Measurements from ENCODE around the gene ULBP2.
"Not testable (repeated sequence)": the region's sequence is repeated elsewhere in the genome, so short reads cannot be mapped to it uniquely, and the experiment has no call there.

Gene ULBP2, protein sequence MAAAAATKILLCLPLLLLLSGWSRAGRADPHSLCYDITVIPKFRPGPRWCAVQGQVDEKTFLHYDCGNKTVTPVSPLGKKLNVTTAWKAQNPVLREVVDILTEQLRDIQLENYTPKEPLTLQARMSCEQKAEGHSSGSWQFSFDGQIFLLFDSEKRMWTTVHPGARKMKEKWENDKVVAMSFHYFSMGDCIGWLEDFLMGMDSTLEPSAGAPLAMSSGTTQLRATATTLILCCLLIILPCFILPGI

DNA sequence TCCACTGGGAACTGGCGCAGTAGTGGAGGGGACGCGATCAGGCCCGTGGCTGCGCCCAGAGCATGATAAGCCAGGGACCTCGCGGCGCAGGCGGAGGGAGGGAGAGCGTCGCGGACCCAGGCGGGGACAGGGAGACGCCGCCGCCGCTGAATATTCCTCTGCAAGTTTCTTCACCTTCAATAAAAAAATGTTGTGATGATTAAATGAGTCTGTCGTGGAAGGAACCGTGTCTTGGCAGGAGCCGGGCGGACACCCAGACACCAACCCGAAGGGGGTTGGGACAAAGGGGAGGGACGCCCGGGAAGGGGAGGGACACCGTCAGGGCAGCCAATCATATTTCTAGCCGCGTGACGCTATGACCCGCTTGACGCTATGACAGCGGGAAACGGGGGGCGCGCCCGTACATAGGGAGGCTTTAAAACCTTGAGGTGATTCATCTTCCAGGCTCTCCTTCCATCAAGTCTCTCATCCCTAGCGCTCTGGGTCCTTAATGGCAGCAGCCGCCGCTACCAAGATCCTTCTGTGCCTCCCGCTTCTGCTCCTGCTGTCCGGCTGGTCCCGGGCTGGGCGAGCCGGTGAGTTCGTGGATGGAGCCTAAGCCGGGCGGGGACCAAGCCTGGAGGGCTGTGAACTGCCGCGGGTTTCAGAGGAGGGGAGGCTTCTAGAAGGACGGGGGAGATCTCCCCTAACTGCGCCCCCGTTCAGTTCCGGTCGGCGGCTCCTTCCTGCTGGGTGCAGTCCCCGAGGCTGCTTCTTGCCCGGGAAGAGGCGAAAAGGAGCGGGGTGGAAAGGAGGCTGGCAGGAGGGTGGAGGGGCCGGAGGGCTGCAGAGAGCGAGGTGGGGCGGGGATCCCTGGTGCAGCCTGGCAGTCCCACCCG lies at the start of gene ULBP2:
TSS of gene ULBP2 (plus strand) at position 432 of the 878 bp plus-strand sequence. CDS start at position 491, 59 bp downstream.
- DNase-seq (ENCODE audit: low spot score) = peak; percentile 98

DNA sequence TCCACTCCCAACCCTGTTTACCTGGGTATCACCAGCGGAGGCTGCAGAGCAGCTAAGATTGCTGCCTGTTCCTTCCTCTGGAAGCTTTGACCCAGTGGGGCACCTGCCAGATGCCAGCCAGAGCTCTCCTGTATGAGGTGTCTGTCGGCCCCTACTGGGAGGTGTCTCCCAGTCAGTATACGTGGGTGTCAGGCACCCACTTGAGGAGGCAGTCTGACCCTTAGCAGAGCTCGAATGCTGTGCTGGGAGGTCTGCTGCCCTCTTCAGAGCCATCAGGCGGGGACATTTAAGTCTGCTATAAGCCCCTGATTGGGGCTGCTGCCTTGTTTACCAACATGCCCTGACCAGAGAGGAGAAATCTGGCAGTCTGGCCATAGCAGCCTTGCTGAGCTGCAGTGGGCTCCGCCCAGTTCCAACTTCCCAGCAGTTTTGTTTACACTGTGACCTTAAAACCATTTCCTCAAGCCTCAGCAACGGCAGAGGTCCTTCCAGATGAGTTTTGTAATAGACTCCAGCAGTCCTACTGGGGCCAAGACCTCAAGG lies 46.7 kb upstream of the ULBP2 start:
- peak; percentile 62 for DNase-seq (ENCODE audit: low spot score)

DNA sequence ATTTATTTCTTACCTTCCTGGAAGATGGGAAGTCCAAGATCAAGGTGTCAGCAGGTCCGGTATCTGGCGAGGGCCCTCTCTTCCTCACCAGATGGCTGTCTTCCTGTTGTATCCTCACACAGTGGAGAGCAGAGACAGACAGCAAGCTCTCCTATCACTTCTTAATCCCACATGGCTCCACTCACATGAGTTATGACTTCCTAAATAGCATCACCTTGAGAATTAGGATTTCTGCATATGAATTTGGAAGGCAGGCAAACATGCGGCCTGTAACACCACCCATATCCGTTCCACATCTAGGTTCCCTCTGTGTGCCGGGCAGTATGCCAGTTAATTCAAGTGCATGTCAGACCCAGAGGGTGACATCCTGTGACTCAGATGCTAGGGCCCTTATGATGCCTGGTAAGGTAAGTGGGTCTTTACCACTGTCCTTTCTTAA lies 46.0 kb upstream of the ULBP2 start:
- peak; percentile 56 for DNase-seq (ENCODE audit: low spot score)

DNA sequence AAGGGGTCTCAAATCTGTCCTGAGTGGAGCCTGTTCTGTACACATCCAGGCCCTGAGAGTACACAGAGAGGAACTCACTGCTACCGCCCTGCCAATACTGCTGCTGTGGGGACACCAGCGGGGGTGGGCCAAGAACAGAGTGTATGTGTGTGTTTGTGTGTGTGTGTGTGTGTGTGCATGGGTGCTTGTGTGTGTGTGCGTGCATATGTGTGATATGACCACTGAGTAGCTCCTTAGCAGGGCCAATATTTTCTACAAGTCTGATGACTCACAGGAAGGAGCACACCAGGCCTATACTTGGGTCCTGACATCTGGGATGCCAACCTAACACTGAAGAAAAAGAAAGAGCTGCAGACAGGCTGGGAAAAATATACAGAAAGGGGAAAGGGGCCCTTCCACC lies 45.3 kb upstream of the ULBP2 start:
- no peak for DNase-seq (ENCODE audit: low spot score)

DNA sequence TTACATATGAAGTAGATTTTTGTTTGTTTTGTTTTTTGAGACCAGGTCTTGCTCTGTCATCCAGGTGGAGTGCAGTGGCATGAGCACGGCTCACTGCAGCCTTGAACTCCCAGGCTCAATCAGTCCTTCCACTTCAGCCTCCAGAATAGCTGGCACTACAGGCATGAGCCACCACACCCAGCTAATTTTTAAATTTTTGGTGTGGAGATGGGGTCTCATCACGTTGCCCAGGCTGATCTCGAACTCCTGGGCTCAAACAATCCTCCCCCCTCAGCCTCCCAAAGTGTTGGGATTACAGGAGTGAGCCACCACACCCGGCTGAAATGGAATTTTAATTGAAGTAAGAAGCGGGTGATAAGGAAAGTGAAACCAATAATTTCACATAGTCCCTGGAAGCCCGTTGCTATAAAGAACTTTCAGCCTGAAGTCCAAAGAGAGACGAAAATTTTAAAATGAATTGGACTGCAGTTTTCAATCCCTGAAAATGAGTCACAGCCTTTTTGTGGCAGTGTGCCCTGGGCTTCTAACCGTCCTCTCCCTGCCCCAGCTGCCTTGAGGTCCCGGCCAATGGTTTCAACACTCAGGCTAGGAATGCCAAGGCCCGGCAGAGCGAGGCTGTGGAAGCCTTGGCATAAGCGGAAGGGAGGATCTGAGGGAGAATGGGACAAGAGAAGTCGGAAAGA lies 44.7 kb upstream of the ULBP2 start:
- peak; percentile 97 for DNase-seq (ENCODE audit: low spot score)

DNA sequence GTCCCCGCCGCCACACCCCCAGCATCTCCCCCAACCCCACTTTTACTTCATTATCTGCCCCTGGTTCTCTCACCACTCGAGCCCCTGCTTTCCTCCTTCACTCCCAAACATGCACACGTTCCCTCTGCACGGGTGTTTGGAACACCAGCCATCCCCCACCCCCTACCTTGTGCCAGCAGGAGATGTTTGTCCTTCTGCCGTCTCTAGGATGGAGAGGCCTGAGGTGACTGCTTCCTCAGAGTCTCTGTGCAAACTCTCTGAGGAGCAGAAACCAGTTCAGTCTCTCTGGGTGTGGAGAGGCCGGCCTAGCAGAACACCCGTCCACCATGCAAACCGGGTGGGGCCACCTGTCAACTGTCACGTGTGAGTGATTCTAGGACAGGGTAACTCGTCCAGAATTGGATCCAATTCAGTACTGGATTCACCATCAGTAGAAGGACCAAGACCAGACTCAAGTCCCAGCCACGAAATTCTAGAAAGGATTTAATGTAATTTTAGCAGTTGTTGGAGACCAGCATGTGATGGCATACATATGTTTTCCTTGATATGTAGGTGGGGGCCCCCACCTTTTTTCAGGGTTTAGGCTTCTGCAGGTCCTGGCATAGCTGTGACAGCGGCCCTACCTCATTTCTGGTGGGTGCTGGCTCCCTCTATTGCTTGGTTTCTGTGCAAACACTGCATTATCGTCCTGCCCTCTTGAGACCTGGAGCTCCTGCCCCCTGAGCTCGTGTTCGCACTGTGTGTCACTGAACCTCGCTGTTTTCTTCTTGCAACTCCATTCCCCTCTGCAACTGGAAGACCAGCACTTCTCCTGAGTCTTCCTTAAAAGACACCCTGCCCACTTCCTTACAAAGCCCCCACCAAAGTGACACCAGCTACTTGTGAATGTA lies 43.7 kb upstream of the ULBP2 start, which contains the start of gene RAET1E:
TSS of gene RAET1E (minus strand) at position 259 of the 890 bp plus-strand sequence. CDS start 7,212 bp downstream, outside the sequence.
- DNase-seq (ENCODE audit: low spot score) = no peak

DNA sequence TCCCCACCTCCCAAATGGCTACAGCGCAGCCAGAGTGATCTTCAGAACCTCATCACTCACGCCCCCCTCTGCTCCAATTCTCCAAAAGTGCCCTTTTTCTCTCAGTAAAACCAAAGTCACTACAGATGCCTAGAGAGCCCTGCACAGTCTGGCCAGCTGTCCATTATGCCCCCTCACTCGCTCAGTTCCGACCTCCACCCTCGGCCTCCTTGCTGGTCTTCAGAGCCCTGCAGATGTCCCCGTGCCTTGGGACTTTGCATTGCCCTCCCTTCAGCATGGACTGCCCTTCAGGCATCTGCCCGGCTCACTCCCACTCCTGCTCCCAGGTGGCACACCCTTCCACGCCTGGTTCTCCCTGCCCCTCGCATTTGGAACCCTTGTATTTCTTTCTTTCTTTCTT lies 42.8 kb upstream of the ULBP2 start:
- DNase-seq (ENCODE audit: low spot score) = no peak

DNA sequence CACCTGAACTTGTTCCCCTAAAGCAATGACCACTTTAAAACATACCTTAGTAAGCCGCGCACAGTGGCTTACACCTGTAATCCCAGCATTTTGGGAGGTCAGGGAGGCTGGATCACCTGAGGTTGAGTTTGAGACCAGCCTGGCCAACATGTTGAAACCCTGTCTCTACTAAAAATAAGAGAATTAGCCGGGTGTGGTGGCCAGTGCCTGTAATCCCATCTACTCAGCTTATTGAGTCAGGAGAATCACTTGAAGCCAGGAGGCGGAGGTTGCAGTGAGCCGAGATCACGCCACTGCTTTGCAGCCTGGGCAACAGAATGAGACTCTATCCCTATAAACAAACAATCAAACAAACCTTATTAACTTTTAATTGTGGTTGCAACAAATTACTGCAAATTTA lies 42.3 kb upstream of the ULBP2 start:
- DNase-seq (ENCODE audit: low spot score) = no peak

DNA sequence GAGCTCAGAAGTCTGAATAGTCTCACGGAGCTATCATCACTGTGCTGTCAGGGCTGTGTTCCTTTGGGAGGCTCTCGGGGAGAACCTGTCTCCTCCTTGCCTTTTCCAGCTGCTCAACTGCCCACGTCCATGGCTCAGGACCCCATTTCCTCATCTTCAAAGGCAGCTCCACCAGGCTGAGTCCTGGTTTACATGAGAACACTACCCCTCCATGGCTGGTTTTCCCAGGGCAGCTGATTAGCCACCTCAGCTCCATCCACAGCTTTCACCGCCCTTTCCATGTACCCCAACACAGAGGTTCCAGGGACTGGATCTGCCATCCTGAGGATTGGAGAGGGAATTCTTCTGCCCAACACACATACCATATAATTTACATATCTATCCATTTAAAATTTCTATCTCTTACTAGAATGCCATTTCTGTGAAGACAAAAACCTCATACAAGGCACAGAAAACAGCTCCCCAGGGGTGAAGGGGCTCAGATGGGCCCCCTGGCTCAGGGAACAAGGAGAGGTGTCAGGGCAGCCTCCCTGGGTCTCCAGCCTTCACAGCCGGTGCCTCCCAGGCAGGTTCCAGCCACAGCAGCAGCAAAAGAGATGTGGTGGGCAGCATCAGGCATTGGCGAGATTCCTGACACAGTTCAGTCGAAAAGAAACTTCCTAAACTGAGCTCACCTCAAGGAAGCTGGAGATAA lies 41.7 kb upstream of the ULBP2 start:
- DNase-seq (ENCODE audit: low spot score) = no peak

DNA sequence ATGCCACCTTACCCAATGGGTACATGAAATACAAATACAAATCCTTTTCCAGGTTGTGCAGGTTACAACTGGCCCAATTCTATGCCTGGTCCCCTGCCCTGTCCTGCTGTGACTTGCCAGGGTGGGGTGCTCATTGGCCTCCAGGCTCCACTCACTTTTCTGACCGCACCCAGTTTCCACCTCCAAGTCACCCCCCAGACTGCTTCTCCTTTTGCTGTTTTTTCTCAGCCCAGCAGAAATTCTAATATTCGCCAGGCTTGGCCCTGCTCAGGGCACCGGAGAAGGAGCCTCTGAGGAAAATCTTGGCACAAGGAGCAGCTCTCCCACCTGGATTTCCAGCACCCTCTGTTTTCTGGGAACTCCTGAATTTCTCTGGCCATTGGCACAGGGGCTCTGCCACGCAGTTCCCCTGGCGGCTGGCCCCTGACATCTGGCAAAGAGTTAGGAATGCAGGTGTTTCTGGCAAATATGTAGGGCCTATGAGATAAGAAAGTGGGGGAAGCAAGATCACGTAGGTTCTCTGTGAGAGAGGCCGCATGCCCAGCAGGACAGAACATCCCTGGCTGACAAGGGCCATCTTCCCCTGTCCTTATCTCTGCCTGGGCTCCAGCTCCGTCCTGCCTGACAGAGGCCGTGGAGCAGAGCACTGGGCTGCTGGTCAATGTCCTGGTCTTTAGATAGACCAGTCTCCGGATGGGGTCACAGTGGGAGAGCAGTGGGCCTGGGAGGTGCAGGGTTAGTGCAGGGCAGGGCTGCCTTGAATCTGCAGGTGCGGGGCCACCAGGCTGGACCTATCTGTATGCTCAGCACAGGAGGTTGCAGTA lies 41.0 kb upstream of the ULBP2 start:
- DNase-seq (ENCODE audit: low spot score) = no peak

DNA sequence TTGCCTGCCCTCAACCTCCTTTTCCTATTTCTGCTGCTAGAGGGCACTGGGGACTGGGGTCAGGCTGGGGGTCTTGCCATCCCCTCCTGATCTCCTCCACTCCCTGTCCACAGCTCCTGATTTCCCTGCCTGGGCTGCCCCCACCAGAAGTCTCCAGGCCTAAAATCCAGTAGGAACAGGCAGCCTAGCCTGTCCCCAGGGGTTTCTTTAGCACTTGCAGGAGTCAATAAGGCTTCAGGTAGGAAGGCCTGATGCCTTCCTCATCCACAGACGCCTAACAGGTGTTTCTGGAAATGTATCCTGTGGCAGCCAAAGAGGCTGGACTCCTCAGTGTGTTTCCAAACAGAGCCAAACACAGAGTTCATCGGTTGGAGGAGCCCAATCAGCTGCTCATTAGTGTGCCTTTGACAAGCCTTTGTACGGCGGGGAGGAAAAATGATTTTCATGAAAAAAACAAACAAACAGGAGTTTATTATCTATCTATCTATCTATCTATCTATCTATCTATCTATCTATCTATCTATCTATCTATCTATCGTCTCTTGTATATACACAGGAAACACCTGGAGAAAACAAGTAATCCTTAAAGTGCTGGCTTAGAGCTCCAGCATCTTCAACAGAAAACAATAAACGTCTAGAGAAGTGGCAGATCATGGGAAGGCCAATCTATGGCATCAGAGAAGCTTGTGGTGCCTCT lies 40.2 kb upstream of the ULBP2 start:
- no peak for DNase-seq (ENCODE audit: low spot score)

DNA sequence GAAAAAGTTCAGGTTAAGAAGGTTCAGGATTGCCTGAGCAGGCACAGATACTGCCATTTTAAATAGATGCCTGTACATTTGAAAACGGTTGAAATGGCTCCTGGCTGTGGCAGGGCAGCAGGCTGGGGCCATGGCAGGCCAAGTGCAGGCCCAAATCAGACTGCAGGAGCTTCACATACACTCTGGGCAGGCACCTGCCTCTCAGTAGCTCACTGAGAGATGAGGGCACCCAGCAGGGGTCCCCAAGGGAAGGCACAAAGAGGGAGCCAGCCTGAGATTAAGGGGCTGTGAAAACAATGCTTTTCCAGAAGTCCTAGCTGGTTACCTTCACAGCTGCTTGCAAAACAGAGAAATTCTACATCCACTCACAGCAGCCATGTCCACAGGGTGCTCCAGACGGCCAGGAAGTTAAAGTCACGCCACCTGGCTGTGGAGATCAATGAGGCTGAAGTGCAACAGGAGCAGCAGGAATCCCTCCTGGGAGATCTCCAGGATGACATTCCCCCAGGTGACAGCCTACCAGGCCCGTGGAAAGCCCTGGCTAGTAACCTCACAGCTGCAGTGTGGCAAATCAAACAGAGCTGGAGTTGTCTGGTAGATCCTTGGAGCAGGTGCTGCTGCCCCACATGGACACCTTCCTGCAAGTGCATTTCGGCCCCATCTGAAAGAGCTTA lies 37.7 kb upstream of the ULBP2 start:
- DNase-seq (ENCODE audit: low spot score) = no peak

DNA sequence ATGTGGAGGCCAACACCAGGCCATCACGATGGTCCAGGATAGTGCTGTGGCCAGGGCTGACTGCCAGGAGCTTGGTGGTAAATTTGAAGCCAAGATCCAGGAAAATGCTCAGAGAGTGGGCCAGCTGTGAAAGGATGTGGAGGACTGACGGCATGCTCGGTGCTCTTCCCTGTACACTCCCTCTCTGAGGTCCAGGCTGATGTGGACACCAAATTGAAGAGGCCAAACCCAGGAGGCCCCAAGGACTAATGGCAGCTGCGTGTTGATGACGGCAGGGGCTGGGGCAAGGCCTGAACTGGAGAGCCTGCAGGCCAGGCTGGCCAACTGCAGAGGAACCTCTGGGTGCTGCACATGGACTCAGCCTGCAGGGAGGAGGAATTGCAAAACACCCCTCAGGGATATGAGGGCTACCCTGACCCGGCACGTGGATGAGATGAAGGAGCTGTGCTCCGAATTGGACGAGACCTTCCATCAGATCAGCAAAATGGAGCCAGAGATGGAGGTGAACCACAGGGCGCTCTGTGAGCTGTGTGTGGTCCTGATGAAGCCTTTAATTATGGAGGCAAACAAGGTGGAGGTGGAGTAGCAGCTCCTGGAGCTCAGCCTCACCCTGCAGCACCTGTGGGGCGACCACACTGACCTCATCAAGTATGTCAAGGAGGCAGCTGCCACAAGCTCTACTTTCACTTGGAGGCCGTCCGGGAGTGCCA lies 37.0 kb upstream of the ULBP2 start:
- no peak for DNase-seq (ENCODE audit: low spot score)

DNA sequence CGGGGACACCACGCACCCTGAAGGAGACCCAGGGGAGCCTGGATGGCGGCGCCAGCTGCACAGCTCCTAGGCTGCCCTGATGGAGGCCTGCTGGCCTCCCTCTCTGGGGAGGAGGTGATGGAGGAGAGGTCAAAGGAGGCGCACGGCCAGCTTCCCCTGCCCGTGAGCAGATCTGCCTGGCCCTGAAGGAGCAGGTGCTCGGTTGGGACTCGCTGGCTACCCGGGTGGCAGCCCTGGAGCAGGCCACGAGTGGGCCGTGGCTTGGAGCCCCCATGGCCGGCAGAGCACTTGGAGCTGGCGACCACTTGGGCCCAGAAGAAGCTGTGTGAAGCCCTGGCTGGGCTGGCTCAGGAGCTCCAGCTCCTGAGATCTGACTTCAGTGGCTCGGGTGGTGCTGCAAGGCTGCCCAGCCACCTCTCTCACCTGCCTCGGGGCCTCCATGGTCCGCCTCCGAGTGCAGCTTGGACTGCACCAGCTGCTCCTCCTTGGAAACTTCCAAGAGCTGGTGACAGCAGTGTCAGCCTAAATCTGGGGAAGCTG lies 36.4 kb upstream of the ULBP2 start:
- no peak for DNase-seq (ENCODE audit: low spot score)

DNA sequence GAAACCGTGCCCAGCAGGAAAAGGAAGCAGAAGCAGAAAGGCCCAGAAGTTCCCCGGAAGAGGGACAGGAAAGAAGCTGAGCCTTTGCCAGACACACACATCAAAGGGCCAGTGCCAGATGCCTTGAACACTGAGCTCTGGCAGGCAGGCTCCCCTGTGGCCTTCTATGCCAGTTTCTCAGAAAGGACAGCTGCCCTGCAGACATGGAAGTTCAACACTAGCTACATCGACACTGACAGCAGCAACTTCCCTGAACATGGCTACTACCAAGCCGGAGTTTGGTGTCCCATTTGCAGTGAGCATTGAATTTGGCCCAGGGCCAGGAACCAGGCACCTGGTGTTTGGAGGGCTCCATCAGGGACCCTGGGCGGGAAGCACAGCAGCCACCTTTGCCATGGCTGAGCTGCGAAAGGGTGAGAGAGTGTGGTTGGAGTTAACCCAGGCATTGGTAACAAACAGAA lies 35.9 kb upstream of the ULBP2 start:
- no peak for DNase-seq (ENCODE audit: low spot score)

DNA sequence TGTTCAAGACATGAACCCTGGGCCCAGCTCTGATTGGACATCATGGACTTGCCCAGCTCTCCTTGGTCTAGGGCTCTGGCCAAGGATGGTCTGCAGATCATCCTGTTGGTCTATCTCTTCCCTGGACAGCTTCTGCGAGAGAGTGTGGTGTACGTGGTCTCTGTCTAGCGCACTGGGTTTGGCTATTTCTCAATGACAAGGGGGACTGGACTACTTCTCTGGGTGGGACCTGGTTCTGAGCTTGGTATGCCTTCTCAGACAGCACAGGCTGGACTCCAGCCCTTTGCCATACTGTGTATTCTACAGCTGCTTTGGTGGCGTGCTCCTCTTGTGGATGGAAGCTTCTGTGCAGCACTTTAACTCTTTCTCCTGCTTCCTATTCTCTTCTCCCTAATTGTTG lies 35.4 kb upstream of the ULBP2 start:
- no peak for DNase-seq (ENCODE audit: low spot score)

DNA sequence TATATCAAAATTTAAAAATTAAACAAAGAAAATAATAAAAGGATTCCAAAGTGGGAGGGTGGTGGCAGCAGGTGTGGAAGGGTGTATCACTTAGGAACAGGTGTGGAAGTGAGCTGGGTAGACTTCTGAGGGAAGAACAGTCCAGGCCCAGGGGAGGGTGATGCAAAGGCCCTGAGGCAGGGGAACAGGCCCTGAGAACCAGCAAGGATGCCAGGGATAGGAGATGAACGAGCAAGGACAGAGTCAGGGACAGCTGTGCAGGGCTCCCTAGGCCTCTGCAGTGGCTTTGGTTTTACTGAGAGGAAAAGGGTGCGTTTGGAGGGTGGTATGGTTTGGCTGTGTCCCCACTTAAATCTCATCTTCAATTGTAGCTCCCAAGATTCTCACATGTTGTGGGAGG lies 34.5 kb upstream of the ULBP2 start:
- DNase-seq (ENCODE audit: low spot score) = no peak

DNA sequence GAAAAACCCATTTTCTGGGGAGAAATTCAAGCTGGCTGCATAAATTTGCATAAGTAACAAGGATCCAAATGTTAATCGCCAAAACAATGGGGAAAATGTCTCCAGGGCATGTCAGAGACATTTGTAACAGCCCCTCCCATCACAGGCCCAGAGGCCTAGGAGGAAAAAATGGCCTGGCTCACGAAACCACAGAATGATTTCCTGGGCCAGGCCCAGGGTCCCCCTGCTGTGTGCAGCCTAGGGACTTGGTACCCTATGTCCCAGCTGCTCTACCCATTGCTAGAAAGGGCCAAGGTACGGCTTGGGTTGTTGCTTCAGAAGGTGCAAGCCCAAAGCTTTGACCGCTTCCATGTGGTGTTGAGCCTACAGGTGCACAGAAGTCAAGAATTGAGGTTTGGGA lies 33.3 kb upstream of the ULBP2 start:
- not testable (repeated sequence) for DNase-seq (ENCODE audit: low spot score)

Data from AG08395 (cell line).